NT2/D1 (cell line): ENCODE data around the gene ATP1A4.

ENCODE experiments used
- YY1 ChIP-seq: IDR thresholded peaks from 2 replicates; pipeline ENCODE4 v1.6.1; 2011; ENCODE audit not compliant: insufficient read length, insufficient read depth
- ZNF274 ChIP-seq: IDR thresholded peaks from 2 replicates; pipeline ENCODE4 v1.6.1; 2011; ENCODE audit warnings: mild to moderate bottlenecking, low read depth, low read length

DNA sequence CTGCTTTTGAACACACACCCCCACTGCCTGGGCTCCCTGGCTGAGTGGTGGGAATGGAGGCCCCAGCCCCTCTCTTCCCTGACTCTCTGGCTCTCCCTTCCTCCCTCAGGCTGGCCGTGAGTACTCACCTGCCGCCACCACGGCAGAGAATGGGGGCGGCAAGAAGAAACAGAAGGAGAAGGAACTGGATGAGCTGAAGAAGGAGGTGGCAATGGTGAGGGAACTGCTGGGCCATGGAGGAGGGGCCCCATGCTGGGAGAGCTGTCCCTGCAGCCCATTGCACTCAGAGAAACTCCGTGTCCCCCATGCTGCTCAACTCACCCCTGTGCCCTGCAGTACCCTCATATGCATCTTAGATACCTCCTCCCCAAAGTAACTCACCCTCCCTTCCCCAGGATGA lies 30.6 kb upstream of the ATP1A4 start:
- TF ChIP-seq YY1 (no peak), ZNF274 (no peak)
